LNCAP (cell line): ENCODE results near the gene GCN1.

ENCODE experiments used
- TF ChIP-seq, protein P1 (sequence below): fragments of 450-650 bp; IDR thresholded peaks from 2 replicates; pipeline ENCODE4 v1.5.1; 2017; ENCODE audit warnings: mild to moderate bottlenecking

The GCN1 gene

DNA sequence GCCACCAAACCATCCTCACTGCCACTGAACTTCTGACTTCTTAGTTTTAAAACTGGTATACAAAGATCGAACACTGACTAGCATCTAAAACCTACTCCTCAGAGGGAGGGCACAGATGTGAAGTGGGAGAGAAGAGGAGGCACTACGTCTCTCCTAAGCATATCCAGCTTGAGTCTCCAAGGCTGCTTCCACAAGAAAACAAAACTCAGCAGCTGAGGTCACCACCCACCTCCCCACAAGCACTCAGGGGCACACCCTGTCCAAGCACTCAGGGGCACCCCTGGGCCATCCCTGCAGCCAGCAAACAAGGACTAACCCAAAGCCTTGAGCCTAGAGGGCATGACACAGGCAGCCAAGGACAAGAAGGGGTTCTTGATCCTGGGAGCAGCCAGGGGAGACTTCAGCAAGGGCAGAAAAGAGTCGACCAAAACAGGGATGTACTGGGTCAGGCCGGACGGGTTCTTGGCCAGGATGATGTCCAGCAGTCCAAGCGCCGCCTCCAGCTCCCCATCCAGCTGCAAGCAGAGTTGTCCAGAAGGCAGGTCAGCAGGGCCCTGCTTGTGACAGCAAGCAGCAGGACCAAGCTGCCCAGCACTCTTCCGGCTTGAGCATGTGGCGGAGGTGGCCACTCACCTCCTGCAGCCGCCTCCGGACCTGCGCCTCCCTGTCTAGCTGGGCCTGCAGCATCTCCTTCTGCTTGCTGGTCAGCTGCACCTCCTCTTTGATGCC is 34.8 kb downstream of the GCN1 start:
- TF ChIP-seq, protein P1, sequence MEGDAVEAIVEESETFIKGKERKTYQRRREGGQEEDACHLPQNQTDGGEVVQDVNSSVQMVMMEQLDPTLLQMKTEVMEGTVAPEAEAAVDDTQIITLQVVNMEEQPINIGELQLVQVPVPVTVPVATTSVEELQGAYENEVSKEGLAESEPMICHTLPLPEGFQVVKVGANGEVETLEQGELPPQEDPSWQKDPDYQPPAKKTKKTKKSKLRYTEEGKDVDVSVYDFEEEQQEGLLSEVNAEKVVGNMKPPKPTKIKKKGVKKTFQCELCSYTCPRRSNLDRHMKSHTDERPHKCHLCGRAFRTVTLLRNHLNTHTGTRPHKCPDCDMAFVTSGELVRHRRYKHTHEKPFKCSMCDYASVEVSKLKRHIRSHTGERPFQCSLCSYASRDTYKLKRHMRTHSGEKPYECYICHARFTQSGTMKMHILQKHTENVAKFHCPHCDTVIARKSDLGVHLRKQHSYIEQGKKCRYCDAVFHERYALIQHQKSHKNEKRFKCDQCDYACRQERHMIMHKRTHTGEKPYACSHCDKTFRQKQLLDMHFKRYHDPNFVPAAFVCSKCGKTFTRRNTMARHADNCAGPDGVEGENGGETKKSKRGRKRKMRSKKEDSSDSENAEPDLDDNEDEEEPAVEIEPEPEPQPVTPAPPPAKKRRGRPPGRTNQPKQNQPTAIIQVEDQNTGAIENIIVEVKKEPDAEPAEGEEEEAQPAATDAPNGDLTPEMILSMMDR = no peak

DNA sequence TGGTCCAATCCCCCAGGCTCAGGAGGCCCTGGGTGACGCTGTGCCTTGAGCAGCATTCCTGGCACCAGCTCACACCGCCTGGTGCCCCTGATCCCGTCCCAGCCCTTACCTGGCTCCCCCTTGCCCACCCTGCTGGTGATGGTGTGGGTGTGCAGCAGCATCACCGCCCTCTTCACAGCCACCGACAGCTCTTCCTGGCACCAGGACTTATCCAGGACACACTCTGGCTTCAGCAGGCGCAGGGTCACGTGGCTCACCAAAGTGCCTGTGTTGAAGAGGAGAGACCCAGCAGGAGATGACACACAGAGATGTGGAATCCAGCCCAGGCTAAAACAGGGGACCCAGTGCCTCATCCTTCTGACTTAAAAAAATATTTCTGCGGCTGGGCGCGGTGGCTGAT is 36.2 kb downstream of the GCN1 start:
- TF ChIP-seq, protein P1 = no peak

DNA sequence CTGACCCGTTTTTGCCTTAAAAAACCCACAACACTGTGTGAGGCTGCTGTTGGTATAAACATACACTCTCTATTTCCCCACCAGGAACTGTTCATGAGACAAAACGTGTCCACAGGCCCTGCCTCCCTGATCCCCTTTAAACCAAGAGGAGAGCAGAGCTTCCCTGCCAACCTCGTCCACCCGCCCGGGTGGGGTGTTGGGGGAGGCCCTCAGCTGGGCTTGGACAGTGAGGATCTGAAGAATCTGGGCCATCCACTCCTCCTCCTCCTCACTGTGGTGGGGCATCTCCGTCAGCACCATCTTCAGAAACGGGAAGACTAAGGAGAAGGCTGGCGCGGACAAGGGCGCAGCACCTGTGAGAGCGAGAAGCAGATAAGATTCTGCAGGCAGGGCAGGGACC is 36.8 kb downstream of the GCN1 start:
- TF ChIP-seq, protein P1 = no peak

DNA sequence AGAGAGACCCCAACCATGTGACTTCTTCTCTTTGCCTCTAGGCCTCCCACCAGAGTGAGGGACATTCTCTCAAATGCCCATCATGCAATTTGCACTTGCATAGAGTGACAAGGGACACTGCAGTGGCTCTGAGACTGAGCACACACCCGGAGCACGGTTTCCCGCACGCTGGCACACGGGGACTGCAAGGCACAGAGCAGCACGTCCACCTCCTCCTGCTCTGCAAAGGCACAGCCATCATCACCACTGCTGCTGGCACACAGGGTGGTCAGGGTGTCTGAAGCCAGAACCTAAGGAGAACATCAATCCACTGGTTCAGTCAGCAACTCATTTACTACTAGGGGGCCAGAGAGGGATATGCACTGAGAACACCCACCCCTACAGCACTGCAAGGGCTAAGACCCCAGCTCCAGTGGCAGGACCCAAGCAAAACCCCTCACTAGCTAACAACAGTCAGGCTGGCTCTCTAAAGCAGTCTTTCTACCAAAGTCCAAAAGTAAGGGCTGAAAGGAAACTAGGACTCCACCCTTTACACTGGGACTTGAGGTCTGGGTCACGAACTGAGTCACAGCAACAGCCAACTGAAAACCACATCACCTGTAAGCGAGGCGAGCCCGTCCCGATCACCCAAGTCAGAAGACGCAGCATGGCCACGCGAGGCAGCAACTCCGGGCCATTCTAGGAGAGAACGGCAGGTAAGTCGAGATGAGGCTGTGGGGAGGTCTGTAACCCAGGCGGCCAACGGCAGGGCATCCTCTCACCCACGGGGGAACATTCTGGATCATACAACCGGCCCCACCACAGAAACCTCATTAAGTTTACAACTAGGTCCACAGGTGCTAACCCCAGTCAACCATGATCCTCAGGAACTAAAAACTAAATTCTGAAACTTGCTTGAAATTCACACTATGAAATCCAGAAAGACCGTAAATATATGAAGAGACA is 37.9 kb downstream of the GCN1 start:
- TF ChIP-seq, protein P1 = no peak

DNA sequence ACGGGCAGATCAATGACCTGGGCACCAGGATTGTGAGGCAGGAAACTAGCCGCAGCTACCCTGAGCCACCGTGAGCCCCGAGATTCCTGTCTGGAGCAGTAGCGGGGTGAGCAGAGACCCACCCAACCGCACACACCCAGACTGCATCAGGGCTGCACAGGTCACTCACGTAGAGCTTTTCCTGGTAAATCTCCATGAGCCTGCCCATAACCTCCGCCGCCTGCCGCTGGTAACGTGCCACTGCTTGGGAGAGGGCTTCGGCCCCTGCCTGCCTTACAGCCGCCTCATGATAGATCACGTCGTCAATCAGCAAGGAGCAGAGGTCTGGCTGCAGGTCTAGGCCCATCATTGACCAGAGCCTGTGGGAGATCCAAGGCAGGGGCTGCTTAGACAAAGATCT is 39.4 kb downstream of the GCN1 start:
- TF ChIP-seq, protein P1 = no peak

DNA sequence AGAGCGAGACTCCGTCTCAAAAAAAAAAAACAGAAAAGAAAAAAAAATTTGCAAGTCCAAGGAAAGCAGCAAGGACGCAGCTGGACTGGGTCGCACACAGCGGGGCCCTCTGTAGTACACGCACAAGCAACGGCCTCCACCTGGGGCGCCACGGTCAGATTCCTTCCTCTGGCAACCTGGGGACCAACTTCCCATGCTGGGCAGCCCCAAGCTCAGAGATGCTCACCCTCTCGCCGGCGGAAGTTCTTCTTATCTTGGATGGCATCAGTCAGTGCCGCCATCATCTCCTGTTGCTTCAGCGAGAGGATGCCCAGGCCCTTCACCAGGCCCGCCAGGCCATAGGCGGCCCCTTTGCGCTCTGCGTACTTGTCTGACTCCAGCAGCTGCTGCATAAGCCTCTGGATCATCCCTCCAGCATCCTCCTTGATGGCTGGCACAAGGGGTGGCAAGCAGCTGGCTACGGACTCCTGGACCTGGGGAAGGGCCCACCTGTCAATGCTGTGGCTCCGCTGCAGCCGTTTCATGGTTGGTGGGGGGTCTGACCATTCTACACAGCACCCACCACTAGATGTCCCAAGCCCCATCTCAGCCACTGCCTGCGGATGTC is 43.5 kb downstream of the GCN1 start:
- TF ChIP-seq, protein P1 = no peak

DNA sequence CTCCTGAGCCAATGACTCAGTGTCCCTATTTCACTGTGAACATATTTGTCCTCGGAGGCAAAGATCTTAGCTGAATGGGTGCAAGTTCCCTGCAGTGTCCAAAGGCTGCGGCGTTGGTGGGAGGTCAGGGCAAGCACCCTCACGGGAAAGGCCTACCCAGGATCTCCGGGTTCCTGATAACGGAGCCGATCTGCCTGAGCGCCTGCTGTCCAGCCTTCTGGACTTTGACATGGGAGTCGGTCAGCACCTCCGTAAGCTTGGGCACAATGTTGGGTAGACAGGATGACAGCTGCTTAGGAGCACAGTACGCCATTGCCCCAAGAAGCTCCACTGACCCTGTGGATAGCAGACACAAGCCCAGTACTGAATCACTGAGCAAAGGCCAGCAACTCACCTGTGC is 46.5 kb downstream of the GCN1 start:
- TF ChIP-seq, protein P1 = no peak
